Peyer's patch (tissue), 4 donors: ENCODE measurements around the gene YOD1.

Source experiments
- CTCF ChIP-seq, 6 experiments: fragments of 450-650 bp in 4 of 6; fragments of 200-600 bp in 2 of 6; sonication (generic) in 1 of 6; IDR thresholded peaks; one replicate each; pipeline ENCODE4 v1.5.1; 2017 to 2019; ENCODE audit warnings: antibody characterized with exemption in 6 of 6, mild to moderate bottlenecking in 3 of 6, moderate library complexity in 1 of 6
- POLR2A ChIP-seq, 2 donors: fragments of 450-650 bp; IDR thresholded peaks; one replicate each; pipeline ENCODE4 v1.5.1; 2017; ENCODE audit warnings: antibody characterized with exemption in 2 of 2, mild to moderate bottlenecking in 2 of 2, moderate library complexity in 2 of 2

DNA sequence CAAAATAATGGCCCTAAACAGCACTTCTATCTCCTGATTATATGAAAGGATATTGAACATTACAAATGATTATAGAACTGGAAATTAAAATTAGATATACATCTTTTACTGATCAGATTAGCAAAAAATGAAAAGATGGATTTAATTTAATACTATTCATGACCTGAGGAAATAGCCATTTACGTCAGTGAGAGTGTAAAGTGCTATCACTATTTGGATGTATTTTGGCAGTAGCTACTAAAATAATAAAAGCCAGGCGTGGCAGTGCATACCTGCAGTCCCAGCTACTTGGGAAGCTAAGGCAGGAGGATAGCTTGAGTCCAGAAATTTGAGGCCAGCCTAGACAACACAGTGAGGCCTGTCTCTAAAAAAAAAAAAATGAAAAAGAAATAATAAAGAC lies 42.9 kb upstream of the YOD1 start:
- TF ChIP-seq CTCF (IDR thresholded peaks at IDR 0.05) (no peak), POLR2A (IDR thresholded peaks at IDR 0.05) (no peak)
